ENCODE results near the gene BCAR3.

GRCh38 chr1:93599479-93599878 lies 82.2 kb downstream of the BCAR3 start:
- no peak for TF ChIP-seq CTCF (conservative IDR thresholded peaks at IDR 0.05 in 1 of 2, IDR thresholded peaks at IDR 0.05 in 1 of 2; ENCODE audit: extremely low read depth in 1 of 2, insufficient read depth in 1 of 2, low read depth in 1 of 2, low read length in 2 of 2)
- no peak for TF ChIP-seq EZH2 (IDR thresholded peaks at IDR 0.05; ENCODE audit: borderline replicate concordance, low read length)

All from mammary epithelial cell (primary cell).